K562 (cell line): ENCODE measurements around the gene RANBP3. TPM values are rescaled to one million over a fixed set of nuclear protein-coding genes. Genes with fewer than 3 reads are reported as not detected.

Experiments used
- AFF4 ChIP-seq: sonication (generic); formaldehyde crosslinking; IDR thresholded peaks from 2 replicates; pipeline ENCODE4 v1.8.0; 2023; ENCODE audit warnings: mild to moderate bottlenecking, missing genetic modification reagents
- ATF3 ChIP-seq, 2 experiments: fragments of 450-650 bp in 1 of 2; sonication (generic) in 1 of 2; formaldehyde crosslinking in 1 of 2; IDR thresholded peaks in 1 of 2; conservative IDR thresholded peaks in 1 of 2; 2 replicates each; pipeline versions ENCODE4 v1.6.1 to v1.8.1; 2016 to 2023; ENCODE audit warnings: mild to moderate bottlenecking in 2 of 2, moderate library complexity in 2 of 2, inconsistent platforms in 1 of 2, missing genetic modification reagents in 1 of 2
- CAMTA2 ChIP-seq: fragments of 250-450 bp; sonication (Bioruptor Pico); conservative IDR thresholded peaks from 2 replicates; pipeline ENCODE4 v1.5.1; 2022
- E2F3 ChIP-seq: fragments of 250-450 bp; sonication (Bioruptor Pico); IDR thresholded peaks from 2 replicates; pipeline ENCODE4 v1.4.0; 2020; ENCODE audit warnings: mild to moderate bottlenecking
- HMBOX1 ChIP-seq: sonication (generic); IDR thresholded peaks from 2 replicates; pipeline ENCODE4 v1.6.1; 2016
- ID3 ChIP-seq, 2 experiments: fragments of 250-450 bp in 1 of 2; fragments of 450-650 bp in 1 of 2; sonication (Bioruptor Pico) in 1 of 2; IDR thresholded peaks; 2 replicates each; pipeline versions ENCODE4 v1.6.1 to v1.8.0; 2016 to 2021; ENCODE audit warnings: mild to moderate bottlenecking in 2 of 2, moderate library complexity in 2 of 2, missing compliant biosample characterization in 1 of 2, missing genetic modification characterization in 1 of 2
- MIER1 ChIP-seq: fragments of 450-650 bp; IDR thresholded peaks from 2 replicates; pipeline ENCODE4 v1.6.1; 2016; ENCODE audit warnings: antibody characterized with exemption, mild to moderate bottlenecking, low read depth
- NKRF ChIP-seq: fragments of 450-650 bp; IDR thresholded peaks from 2 replicates; pipeline ENCODE4 v1.6.1; 2016; ENCODE audit warnings: borderline replicate concordance
- OTX1 ChIP-seq: fragments of 450-650 bp; formaldehyde crosslinking; IDR thresholded peaks from 2 replicates; pipeline ENCODE4 v1.4.0; 2022; ENCODE audit warnings: mild to moderate bottlenecking
- ZBTB7A ChIP-seq: IDR thresholded peaks from 2 replicates; pipeline ENCODE4 v1.6.1; 2011; ENCODE audit warnings: low read depth, mild to moderate bottlenecking, low read length, moderate library complexity, borderline replicate concordance; ENCODE audit not compliant: control insufficient read depth
- ZSCAN29 ChIP-seq: fragments of 450-650 bp; IDR thresholded peaks from 2 replicates; pipeline ENCODE4 v1.6.1; 2017
- polyA plus RNA-seq, 8 experiments: library from polyadenylated mRNA; depleted of rRNA in 4 of 8; stranded (reverse) in 5 of 8; unstranded in 3 of 8; fragments of >200 nt; fragmentation: Nextera tagmentation in 2 of 8; fragmentation: Illumina TruSeq in 1 of 8; extraction: Ambion mirVana in 2 of 8; extraction: Trizol in 1 of 8; gene quantifications; 2 replicates each; pipeline versions ENCODE4 v1.2.1 to v1.2.3, GENCODE V29; 2011 to 2014; ENCODE audit warnings: inconsistent platforms in 1 of 8, missing spikeins in 1 of 8
- total RNA-seq, 7 experiments: library from RNA; depleted of rRNA in 6 of 7; stranded (reverse); fragments of >200 nt in 6 of 7; fragmentation: Illumina TruSeq in 2 of 7; extraction: Trizol in 2 of 7; gene quantifications; 2 replicates each; pipeline versions ENCODE4 v1.2.1 to v1.2.3, GENCODE V29; 2011 to 2021; ENCODE audit warnings: low replicate concordance in 1 of 7

RANBP3 gene
- total and polyA plus RNA-seq, 9 of the 15 experiments (the other 6 are each of a cell fraction or from before 2014, with no cell fraction given): 0.90 to 95.1 (median 63.2) TPM

GRCh38 chr19:5903056-5903623 is 74.8 kb downstream of the RANBP3 start (continued):
- TF ChIP-seq ATF3 (IDR thresholded peaks at IDR 0.05) (peak; percentile 45), ATF3 (CRISPR knock-in tag; conservative IDR thresholded peaks at IDR 0.05) (no peak), E2F3 (peak; percentile 14; the same call in 1 of the 2 replicates), ZSCAN29 (0 out of 2 replicates have a peak, but pooled peaks have one; percentile 48), MIER1 (0 out of 2 replicates have a peak, but pooled peaks have one; percentile 30), ZBTB7A (0 out of 2 replicates have a peak, but pooled peaks have one; percentile 58), CAMTA2 (CRISPR knock-in tag) (0 out of 2 replicates have a peak, but pooled peaks have one; percentile 62), AFF4 (CRISPR knock-in tag) (peak; percentile 56; the same call in 1 of the 2 replicates), ID3 (CRISPR knock-in tag; IDR thresholded peaks at IDR 0.05) (no peak), ID3 (tag; IDR thresholded peaks at IDR 0.05) (0 out of 2 replicates have a peak, but pooled peaks have one; percentile 48), HMBOX1 (no peak), NKRF (peak; percentile 50), OTX1 (0 out of 2 replicates have a peak, but pooled peaks have one; percentile 25)
